Measurements from ENCODE around the gene CHMP1A. TPM values are rescaled to one million over a fixed set of nuclear protein-coding genes. Genes with fewer than 3 reads are reported as not detected.

The CHMP1A gene
- total and polyA plus RNA-seq, 2 experiments from 2014 or later, result 42.3 to 81.9 TPM

DNA sequence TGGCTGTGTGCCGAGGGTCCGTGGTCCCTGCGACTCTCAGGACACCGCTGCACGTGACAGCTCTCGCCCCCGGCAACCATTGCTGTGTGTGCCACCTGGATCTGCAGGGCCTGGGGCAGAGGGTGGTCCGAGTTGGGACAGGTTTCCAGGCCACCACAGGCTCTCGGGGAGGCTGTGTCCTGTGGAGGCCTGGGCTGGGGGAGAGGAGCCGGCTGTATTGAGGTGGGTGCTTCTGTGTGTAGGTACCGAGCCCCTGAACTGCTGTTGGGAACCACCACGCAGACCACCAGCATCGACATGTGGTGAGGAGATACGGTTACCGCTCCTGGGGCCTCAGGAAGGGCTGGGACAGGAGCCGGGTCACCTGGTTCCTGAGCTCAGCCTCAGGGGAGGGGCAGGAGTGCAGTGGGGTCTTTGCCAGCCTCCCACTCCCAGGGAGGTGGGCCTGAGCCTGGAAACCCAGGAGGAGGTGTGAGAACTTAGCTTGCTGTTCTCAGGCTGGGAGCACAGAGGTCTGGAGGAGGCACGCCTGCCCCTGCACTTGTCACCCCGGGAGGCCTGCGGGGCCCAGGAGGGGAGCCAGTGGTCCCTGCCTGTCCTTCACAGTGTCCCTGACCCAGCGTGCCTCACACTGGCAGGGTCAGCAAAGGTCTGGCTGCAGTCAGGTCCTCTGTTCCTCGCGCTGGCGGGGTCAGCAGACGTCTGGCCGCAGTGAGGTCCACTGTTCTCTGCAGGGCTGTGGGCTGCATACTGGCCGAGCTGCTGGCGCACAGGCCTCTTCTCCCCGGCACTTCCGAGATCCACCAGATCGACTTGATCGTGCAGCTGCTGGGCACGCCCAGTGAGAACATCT is 36.6 kb upstream of the CHMP1A start:
- ATAC-seq (no peak), DNase-seq (ENCODE audit: low spot score) (no peak)
- Mint-ChIP-seq H3K9me3 (no peaks in the 10 kb centered on the region), H3K36me3 (ENCODE audit: low read depth) (peaks cover 44% of the 10 kb centered on the region), H3K27ac (no peak overlapping the region), H3K27me3 (ENCODE audit: insufficient read depth, low read depth, poor library complexity) (peaks cover 24% of the 10 kb centered on the region), H3K4me1 (peaks cover 2% of the 10 kb centered on the region; the same call in 1 of the 3 replicates), H3K4me3 (no peak overlapping the region)
- H3K4me3 ChIP-seq, result no peak overlapping the region
- H3K4me2 ChIP-seq, result no peak overlapping the region
- no peak overlapping the region for H3K27ac ChIP-seq (ENCODE audit: low read depth)
- no peaks in the 10 kb centered on the region for H3K79me2 ChIP-seq (replicated peaks; ENCODE audit: insufficient read depth)
- H3K4me1 ChIP-seq (ENCODE audit: insufficient read depth), result no peaks in the 10 kb centered on the region
- no peaks in the 10 kb centered on the region for H3K27me3 ChIP-seq (ENCODE audit: insufficient read depth)
- peaks cover 6% of the 10 kb centered on the region; the same call in 1 of the 2 replicates for H3F3A ChIP-seq (replicated peaks; ENCODE audit: low read depth)
- no peaks in the 10 kb centered on the region for H3K9me2 ChIP-seq (ENCODE audit: insufficient read depth)
- H4K20me1 ChIP-seq (replicated peaks; ENCODE audit: insufficient read depth), result peaks cover 1% of the 10 kb centered on the region; the same call in 1 of the 2 replicates
- H3K36me3 ChIP-seq (ENCODE audit: insufficient read depth), result 0 out of 2 replicates have a peak, but pooled peaks cover 2% of the 10 kb centered on the region
- no peak for TF ChIP-seq CREB1 (CRISPR knock-in tag; IDR thresholded peaks at IDR 0.05; ENCODE audit: low read depth)
- no peak for TF ChIP-seq STAT1 (IDR thresholded peaks at IDR 0.05; ENCODE audit: unreplicated experiment)
- TF ChIP-seq ZNF331 (CRISPR knock-in tag; IDR thresholded peaks at IDR 0.05; ENCODE audit: low read depth), result no peak
- TF ChIP-seq, protein P1, sequence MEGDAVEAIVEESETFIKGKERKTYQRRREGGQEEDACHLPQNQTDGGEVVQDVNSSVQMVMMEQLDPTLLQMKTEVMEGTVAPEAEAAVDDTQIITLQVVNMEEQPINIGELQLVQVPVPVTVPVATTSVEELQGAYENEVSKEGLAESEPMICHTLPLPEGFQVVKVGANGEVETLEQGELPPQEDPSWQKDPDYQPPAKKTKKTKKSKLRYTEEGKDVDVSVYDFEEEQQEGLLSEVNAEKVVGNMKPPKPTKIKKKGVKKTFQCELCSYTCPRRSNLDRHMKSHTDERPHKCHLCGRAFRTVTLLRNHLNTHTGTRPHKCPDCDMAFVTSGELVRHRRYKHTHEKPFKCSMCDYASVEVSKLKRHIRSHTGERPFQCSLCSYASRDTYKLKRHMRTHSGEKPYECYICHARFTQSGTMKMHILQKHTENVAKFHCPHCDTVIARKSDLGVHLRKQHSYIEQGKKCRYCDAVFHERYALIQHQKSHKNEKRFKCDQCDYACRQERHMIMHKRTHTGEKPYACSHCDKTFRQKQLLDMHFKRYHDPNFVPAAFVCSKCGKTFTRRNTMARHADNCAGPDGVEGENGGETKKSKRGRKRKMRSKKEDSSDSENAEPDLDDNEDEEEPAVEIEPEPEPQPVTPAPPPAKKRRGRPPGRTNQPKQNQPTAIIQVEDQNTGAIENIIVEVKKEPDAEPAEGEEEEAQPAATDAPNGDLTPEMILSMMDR (conservative IDR thresholded peaks at IDR 0.05; ENCODE audit: low read depth in 2 of 2), result no peak
- TF ChIP-seq, protein P2, sequence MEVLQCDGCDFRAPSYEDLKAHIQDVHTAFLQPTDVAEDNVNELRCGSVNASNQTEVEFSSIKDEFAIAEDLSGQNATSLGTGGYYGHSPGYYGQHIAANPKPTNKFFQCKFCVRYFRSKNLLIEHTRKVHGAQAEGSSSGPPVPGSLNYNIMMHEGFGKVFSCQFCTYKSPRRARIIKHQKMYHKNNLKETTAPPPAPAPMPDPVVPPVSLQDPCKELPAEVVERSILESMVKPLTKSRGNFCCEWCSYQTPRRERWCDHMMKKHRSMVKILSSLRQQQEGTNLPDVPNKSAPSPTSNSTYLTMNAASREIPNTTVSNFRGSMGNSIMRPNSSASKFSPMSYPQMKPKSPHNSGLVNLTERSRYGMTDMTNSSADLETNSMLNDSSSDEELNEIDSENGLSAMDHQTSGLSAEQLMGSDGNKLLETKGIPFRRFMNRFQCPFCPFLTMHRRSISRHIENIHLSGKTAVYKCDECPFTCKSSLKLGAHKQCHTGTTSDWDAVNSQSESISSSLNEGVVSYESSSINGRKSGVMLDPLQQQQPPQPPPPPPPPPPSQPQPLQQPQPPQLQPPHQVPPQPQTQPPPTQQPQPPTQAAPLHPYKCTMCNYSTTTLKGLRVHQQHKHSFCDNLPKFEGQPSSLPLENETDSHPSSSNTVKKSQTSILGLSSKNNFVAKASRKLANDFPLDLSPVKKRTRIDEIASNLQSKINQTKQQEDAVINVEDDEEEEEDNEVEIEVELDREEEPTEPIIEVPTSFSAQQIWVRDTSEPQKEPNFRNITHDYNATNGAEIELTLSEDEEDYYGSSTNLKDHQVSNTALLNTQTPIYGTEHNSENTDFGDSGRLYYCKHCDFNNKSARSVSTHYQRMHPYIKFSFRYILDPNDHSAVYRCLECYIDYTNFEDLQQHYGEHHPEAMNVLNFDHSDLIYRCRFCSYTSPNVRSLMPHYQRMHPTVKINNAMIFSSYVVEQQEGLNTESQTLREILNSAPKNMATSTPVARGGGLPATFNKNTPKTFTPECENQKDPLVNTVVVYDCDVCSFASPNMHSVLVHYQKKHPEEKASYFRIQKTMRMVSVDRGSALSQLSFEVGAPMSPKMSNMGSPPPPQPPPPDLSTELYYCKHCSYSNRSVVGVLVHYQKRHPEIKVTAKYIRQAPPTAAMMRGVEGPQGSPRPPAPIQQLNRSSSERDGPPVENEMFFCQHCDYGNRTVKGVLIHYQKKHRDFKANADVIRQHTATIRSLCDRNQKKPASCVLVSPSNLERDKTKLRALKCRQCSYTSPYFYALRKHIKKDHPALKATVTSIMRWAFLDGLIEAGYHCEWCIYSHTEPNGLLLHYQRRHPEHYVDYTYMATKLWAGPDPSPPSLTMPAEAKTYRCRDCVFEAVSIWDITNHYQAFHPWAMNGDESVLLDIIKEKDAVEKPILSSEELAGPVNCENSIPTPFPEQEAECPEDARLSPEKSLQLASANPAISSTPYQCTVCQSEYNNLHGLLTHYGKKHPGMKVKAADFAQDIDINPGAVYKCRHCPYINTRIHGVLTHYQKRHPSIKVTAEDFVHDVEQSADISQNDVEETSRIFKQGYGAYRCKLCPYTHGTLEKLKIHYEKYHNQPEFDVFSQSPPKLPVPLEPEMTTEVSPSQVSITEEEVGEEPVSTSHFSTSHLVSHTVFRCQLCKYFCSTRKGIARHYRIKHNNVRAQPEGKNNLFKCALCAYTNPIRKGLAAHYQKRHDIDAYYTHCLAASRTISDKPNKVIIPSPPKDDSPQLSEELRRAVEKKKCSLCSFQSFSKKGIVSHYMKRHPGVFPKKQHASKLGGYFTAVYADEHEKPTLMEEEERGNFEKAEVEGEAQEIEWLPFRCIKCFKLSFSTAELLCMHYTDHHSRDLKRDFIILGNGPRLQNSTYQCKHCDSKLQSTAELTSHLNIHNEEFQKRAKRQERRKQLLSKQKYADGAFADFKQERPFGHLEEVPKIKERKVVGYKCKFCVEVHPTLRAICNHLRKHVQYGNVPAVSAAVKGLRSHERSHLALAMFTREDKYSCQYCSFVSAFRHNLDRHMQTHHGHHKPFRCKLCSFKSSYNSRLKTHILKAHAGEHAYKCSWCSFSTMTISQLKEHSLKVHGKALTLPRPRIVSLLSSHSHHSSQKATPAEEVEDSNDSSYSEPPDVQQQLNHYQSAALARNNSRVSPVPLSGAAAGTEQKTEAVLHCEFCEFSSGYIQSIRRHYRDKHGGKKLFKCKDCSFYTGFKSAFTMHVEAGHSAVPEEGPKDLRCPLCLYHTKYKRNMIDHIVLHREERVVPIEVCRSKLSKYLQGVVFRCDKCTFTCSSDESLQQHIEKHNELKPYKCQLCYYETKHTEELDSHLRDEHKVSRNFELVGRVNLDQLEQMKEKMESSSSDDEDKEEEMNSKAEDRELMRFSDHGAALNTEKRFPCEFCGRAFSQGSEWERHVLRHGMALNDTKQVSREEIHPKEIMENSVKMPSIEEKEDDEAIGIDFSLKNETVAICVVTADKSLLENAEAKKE (CRISPR knock-in tag; IDR thresholded peaks at IDR 0.05), result no peak
- TF ChIP-seq ZNF114 (CRISPR knock-in tag; IDR thresholded peaks at IDR 0.05), result no peak
- no peak overlapping the region for H2AFZ ChIP-seq

Measured in GM23338 (cell line).